CD4-positive, alpha-beta T cell treated with Interferon alpha-2 for 1 hour (primary cell): ENCODE data around the gene IGF2BP3.
"Not testable (repeated sequence)": the region's sequence is repeated elsewhere in the genome, so short reads cannot be mapped to it uniquely, and the experiment has no call there.

Source experiments
- DNase-seq, 2 donors: peaks; one replicate each; pipeline ENCODE4 v3.0.0-alpha.2; 2020 to 2022

The IGF2BP3 gene

DNA sequence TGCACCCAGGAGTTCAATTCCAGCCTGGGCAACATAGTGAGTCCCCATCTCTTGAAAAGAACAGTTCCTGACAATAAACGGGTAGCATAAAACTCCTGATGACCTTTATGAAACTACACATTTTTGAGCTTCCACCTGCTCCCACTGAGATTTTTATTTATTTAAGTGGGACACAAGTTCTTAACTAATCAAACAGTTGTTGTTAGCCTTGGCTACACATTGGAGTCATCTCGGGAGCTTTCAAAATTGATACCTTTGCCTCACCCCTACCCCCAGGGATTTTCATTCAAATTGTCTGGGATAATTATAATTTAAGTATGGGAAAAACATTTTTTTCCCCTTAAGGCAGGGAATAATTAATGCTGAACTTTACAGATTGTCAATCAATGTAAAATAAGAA lies 131.9 kb downstream of the IGF2BP3 start:
- no peak for DNase-seq

DNA sequence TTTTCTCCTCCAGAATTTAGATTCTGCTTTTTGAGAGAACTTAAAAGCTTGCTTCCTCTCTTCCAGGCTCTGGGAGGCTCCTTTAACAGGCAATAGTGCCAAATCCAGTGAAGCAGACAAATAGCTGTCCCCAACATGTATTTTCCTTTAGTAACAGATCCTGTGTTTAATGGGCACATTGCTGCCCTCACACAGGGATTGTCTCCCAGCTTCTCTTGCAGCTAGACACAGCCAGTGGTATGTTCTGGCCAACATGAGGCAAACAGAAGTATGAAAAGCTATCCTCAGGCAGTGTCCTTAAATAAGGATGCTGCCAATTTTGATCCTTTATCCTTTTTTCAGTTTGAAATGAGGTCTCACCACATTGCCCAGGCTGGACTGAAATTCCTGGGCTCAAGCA lies 132.9 kb downstream of the IGF2BP3 start:
- no peak for DNase-seq

DNA sequence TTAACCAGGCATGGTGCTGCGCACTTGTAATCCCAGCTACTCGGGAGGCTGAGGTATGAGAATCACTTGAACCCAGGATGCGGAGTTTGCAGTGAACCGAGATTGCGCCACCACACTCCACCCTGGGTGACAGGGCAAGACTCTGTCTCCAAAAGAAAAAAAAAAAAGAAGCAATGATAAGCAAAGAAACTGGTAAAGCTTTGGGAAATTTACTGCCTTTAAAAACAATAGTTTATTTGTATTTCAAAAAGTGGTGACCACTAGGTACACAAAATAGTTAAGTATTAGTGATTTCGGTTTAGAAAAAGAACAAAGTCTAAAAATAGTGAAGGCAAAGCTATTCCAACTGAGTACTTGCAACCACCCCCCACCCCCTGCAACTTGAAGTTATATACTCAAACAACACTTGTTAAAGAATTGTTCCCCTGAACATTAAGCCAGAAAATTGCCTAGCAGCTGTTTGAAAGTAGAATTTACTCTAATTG lies 133.4 kb downstream of the IGF2BP3 start:
- DNase-seq: no peak

DNA sequence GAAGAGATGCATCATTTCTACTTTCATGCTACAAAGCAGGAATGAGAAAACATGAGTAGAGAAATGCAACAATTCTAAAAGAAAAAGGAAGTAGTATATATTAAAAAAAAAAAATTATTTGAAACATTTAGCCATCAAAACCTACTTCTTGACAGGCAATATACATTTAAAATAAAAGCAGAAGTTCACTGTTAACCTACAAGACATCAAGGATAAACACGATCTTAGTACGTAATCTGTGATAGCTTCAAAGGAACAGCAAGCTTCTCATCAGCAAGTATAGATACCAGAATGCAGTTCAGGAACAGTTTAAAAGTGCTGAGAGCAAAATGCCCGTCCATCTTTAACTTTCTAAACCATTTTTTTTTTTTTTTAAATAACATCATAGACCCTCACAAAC lies 134.2 kb downstream of the IGF2BP3 start:
- DNase-seq: no peak

DNA sequence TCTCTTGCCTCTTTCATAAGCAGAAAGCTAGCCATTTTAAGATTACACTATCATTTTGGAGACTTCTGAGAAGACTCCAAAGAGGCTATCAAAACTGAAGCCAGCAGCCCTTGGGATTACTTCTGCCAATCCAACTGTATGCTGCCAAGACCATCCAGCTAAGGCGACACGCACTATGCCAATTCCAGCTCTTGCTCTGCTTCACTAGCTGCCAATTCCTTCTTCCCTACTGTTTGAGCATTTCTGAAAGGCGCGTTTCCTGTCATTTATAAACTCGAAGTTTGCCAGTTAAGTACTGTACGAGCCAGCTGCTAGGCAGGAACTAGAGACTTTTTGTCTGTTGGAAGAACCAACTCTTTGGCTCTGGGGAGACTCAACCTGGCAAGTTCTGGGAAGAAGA lies 134.7 kb downstream of the IGF2BP3 start:
- no peak for DNase-seq

DNA sequence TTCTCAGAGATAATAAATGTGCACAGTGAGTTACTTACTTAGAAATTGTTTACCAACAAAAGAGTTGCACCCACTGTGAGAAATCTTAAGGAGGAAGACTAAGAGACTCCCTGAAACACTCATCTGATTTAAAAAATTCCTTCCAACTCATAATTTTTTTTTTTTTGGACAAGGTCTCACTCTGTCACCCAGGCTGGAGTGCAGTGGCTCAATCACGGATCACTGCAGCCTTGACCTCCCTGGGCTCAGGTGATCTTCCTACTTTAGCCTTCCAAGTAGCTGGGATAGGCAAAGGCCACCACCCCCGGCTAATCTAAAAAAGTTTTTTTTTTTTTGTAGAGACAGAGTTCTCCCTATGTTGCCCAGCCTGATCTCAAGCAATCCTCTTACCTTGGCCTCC lies 135.2 kb downstream of the IGF2BP3 start:
- no peak for DNase-seq

DNA sequence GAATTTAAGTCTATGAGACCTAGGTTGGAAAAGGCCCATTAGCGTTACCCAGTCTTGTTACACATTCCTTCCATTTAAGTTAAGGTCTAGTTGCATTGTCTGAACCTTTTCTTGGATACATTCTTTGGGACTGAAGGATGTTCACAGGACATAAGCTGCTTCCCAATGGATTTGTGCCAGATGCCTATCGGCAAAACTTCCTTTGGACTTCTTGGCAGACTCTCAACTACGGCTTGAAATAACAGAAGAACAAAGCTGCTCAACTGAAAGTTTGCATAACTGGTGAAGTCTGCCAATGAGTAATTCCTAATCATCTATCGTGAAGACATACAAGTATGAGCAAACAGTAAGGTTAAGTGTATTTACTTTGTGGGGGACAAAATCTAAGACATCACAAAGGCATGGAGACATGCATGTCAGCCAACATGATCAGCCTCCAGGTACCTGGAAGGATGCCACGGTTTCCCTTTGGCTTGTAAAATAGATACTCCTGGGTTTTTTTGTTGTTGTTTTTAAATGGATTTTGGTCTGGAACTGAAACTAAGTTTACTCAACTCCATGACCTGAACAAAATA lies 135.7 kb downstream of the IGF2BP3 start:
- DNase-seq: no peak

DNA sequence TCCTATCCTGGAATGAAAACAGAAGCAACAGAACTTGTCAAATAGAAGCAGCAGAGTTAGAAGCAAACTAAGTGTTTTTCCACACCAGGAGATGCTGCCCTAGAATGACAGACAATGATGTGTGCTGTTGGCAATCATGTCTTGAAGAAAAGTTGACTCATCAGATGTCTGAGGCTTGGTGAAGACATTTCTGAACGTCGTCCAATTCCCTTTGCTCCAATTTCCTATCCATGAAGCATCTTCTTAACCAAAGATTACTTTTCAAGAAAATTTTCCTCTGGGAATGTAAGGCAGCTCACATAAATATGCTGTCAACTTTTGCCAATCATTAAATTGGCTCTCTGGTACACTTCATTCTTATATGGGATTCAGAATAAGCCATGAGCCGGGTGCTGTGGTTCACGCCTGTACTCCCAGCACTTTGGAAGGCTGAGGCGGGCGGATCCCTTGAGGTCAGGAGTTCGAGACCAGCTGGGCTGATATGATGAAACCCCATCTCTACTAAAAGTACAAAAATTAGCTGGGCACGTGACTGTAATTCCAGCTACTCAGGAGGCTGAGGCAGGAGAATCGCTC lies 136.5 kb downstream of the IGF2BP3 start:
- no peak for DNase-seq

DNA sequence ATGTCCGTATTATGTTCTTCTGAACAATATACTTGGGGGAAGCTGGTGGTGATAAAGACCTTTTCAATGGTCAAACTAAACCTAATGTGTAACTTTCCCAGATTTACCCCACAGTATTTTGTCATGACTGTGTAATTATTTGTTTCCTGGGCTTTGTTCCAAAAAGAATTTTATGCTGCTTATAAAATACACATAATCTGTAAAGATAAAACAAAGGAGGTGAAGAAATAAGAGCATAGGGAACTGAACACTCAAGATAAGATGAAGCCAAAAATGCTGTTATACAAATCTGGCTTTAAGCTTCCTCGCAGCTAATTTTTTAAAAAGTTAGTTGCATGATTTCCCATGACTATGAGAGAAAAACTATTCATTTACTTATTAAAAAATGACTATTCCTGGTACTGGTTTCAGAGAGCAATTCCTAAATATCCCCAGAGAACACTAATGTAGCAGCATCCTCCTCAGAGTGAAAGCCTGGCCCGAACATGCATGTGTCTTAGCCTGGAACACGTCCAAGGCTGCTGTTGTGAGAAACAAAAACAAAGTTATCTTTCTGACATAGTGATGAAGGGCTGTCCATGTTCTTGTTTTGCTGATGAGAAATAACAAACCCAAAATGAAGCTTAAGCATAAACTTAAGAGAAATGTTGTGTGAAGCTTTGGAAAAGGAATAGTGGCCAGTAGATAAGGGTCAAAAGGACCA lies 137.2 kb downstream of the IGF2BP3 start:
- DNase-seq: no peak

DNA sequence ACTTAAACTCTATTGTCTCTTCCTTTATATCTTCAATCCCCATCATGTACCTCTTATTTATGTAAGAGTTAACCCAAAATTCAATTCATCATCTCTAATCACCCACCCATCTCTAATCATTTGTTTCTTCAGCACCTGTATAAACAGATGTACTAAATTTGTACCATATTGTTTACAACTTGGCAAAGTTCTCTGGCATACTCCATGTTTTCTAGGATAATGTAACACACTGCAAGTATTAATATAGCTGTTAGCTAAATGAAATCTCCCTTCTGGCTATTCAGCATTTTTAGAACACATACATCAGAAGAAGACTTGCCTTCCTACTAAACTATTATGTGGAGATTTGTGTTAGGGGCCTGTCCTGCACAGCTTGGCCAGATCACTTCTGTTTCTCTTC lies 138.1 kb downstream of the IGF2BP3 start:
- DNase-seq: no peak

DNA sequence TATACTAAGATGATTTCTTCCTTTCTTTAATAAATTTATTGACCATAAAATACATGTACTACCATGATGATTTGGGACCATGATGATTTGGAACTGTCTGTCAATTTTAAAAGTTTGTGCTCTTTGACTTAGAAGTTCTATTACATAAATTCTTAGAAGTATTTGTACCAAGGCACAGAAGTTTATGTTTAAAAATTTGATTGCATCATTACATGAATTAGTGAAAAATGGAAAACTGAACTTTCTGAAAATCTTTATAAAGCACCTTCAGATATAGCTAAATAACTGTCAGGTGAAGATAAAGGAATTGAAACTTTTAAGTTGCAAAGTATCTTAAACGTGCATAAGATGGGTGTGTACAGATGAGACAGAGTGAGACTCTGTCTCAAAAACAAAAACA lies 139.2 kb downstream of the IGF2BP3 start:
- no peak for DNase-seq

DNA sequence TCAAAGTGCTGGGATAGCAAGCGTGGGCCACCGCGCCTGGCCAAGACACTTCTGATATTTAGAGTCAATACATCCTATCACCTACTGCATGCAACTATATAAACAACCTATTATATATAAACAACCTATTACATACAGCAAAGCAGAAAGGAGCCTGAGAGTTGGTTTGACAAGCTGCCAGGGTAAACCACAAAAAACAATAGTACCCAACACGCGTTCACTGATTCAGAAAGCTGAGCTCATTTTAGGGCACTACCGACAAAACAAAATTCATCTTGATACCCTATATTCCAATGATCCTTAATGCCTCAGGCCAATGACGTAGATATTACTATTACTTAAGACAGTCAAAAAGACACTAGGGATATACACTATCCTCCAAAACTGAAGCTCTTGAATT lies 154.9 kb downstream of the IGF2BP3 start:
- DNase-seq: no peak

DNA sequence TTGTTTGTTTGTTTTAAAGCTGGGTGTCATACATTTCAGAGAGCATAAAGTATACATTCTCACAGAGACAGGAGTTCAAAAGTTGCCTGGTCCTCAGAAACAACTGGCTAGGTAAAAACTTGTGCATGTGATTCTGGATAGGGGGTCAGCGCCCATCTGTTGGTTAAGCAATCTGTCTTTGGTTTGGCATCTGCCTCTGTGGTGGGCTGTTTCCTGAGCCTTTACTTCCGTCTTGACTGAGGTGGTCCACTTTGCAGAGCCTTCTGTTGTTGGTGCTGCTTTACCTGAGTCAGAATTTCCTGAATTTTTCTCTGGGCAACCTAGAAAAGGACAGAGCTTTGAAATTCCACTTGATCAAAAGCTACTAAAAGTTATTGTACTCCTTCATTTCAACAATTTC lies 158.2 kb downstream of the IGF2BP3 start:
- not testable (repeated sequence) for DNase-seq

DNA sequence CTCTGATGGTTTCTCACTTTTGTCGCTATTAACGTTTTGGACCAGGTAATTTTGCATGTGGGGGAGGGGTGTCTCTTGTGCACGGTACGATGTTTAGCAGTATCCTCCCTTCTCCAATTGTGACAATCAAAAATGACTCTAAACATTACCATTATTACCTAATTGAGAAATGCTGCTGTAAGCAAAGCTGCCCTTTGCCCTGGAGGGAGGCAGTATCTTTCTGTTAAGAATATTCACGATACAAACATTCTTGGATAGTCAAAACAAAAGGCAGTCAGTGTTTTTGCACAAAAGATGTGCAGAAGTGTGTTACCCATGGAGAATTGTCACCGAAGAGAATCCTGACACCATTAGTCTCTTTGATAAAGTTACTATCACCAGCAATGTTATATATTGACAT lies 161.5 kb downstream of the IGF2BP3 start:
- DNase-seq: no peak

DNA sequence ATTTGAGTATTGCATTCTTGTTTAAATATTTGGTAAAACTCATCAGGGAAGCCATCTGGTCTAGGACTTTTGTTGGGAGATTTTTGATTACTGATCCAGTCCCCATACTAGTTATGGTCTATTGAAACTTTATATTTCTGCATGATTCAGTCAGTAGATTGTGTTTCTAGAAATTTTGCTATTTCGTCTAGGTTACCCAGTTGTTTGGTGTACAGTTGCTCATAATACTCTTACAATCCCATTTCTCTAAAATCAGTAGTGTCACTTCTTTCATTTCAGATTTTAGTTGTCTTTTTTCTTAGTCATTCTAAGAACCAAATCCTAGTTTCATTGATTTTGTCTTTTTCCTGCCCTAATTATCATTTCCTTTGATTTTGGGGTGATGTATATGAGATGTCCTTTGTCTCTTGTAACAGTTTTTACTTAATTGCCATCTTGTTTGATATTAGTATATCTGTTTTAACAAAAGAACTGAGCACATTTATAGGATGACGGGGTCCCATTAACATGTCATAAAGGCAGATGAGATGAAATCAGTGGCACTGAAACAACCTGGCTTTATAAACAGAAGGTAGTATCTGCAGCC lies 163.3 kb downstream of the IGF2BP3 start:
- DNase-seq: no peak

DNA sequence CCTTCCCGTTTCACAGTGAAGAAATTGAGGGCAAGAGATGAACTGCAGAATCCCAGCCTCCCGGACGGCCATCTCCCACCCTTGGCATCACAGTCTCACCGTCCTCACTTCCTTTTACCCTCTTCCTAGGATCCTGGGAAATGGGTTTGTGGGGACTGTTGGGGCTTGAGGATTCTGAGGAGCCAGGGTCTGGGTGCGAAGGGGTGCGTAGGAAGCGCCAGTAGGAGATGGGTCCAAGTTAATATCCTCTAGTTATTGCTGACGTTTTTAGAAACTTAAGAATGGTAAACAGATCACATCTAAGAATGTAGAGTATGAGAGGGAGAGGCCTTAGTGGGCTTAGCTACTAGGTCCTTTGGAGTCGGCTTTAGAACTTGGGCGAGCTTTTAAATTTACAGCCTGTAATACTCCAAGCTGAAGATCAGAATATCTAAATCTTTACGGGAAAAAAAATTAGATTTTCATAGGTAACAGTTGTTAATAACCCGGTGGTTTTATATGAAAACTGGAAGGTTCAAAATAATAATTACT lies 170.5 kb downstream of the IGF2BP3 start:
- no peak for DNase-seq

DNA sequence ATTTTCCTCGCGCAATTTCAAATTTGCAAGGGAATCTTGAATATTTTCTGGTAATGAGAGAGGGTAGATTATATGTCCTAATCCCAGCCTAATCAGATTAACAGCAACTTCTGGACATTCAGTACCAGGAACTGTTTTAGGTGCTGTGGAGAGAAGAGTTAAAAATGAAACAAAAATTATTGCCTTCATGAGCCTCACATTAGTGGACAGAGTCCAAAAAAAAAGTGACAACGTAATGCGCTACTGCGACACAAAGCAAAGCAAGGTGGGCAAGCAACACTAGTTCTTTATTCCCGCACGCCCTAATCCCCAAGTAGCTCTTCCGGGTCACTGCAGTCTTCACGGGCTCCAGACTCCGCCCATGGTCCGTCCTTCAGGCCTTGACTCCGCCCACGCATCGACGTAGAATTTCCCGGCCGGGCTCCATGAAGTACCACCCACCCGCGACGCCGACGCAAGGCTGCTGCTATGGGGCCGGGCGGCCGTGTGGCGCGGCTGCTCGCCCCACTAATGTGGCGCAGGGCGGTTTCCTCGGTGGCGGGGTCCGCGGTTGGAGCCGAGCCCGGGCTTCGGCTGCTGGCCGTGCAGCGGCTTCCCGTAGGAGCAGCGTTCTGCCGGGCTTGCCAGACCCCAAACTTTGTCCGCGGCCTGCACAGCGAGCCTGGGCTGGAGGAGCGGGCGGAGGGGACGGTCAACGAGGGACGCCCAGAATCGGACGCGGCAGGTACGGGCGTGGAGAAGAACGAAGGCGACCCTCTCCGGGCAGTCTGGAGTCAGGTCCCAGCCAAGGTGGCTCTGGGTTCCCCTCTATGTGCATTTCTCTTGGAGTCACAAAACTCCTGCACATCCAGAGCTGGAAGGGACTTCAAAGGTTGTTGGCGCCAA lies 171.2 kb downstream of the IGF2BP3 start, which contains the start of gene MALSU1:
TSS of gene MALSU1 (plus strand) at position 455 of the 885 bp plus-strand sequence. CDS start at position 469, 14 bp downstream.
- peak; percentile 96 for DNase-seq

DNA sequence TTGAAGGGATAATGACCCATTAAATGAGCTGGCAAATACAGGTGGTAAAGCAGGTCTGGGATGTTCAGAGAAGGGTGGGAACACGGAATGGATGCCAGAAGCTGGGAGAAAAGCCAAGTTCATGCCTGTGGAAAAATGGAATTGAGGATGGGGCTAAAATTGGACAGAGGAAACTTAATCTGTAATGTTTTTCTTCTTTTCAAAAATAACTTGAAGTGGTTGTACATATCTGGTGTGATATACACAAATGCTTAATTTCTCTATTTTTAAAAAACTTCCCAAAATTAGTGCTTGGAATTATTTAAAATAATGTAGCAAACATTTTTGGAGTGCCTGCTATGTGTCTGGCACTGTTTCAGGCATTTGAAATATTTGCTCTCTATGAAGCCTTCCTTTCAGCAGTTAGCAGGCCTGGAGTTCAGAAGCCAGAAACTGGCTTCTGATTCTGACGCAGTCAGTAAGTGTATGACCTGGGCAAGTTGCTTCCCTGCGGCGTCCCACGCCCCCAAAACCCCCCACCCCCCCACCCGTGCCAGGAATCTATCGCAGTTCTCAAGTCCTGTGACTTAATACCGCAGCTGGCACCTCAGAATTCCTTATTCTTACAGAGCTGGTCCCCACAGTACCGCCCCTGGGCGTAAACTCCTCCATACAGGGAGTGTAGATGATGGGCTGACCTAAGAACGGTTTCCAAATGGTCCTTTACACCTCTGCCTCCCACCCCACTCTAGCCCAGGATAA lies 172.0 kb downstream of the IGF2BP3 start:
- peak in 1 of 2 donors; percentile 6 for DNase-seq

DNA sequence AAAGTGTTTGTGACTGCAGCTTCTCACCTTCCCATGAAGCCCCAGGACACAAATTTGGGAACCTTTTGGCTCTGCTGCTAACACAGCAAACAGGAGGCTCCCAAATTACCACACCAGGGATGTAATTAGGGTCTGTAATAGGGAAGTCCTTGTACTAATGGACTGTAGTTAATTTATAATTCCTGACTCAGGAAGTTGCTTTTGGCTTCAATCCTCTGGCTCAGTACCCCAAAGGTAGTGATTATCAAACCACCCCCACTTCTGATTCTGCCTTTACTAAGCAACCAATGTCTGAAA lies 174.9 kb downstream of the IGF2BP3 start:
- no peak for DNase-seq

DNA sequence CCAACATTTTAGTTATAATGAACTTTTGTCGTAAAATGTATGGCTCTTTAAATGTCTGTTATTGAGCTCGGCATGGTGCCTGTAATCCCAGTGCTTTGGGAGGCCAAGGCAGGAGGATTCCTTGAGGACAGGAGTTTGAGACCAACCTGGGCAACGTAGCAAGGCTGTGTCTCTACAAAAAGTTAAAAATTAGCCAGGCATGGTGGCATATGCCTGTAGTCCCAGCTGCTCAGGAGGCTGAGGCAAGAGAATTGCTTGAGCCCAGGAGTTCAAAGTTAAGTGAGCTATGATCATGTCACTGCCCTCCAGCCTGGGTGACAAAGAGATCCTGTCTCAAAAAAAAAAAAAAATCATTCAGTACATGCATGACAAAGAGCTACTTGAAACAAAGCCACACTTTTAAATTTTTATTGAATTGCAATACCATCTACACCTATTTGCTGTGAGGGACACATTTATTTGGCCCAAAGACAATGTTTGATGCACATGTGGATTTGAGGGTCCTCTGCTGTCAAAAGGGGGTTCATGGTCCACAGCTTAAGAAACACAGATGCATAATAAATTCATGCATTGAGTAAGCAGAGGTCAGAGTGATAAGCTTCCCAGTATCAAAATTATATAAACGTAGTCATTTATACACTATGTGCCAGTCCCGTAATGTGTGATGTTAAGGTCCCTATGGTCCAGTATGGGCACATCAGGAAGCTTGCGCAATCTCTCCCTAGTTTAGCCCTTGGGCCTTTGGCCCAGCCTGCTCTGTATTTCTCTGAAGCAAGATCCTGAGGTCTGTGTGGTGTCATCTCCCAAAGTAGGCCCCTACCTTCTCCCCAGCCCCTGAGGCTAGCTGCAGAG lies 175.5 kb downstream of the IGF2BP3 start:
- no peak for DNase-seq

DNA sequence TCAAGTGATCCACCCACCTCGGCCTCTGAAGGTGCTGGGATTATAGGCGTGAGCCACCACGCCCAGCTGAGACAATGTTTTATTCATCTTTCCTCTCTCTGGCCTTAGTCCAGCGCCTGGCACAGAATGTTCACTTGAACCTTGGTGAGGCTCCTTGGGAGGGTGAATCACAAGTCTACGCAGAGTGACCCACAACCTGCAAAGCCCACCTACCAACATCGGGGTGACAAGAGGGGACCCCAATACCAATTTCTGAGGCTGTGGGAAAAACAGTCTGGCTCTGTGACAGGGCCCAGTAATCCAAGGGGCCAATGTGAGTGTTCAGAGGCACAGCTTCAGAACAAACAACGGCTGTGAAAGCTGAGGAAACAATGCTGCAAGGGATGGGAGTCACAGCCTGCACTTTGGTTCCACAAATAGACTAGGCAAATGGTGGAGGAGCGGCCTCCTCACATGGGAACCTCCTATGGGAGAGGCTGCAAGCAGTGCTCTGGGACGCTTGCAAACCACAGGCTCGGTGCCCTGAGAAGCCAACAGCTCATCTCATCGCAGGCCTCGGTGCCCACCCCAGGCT lies 176.7 kb downstream of the IGF2BP3 start:
- DNase-seq: no peak
